Measurements from ENCODE around the gene SMARCC1.
"Not testable (repeated sequence)": the region's sequence is repeated elsewhere in the genome, so short reads cannot be mapped to it uniquely, and the experiment has no call there.

The SMARCC1 gene

DNA sequence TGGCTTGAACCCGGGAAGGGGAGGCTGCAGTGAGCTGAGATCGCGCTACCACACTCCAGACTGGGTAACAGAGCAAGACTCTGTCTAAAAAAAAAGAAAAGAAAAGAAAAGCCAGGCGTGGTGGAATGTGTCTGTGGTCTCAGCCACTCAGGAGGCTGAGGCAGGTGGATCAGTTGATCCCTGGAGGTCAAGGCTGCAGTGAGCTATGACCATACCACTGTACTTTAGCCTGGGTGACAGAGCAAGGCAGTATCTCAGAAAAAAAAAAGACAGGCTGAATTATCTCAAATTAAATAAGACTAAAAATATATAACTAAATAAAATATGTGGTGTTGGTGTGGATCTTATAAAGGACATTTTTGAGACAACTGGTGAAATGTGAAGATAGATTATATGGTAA lies 20.6 kb downstream of the SMARCC1 start:
- H3K36me3 ChIP-seq (ENCODE audit: insufficient read depth, low read length) = peaks cover 80% of the 10 kb centered on the region; the same call in 1 of the 2 replicates
- no peak for TF ChIP-seq CTCF (conservative IDR thresholded peaks at IDR 0.05; ENCODE audit: low read length)
- no peak for TF ChIP-seq EZH2phosphoT487 (IDR thresholded peaks at IDR 0.05; ENCODE audit: borderline replicate concordance)
- H4K20me1 ChIP-seq (ENCODE audit: insufficient read depth, low read length, poor library complexity, severe bottlenecking) = peaks cover 67% of the 10 kb centered on the region
- H3K4me3 ChIP-seq (ENCODE audit: low read length, poor library complexity, severe bottlenecking) = no peak overlapping the region
- H3K9ac ChIP-seq (ENCODE audit: low read depth, low read length, poor library complexity, severe bottlenecking) = no peak overlapping the region
- H3K27me3 ChIP-seq (ENCODE audit: insufficient read depth, low read length, poor library complexity, severe bottlenecking) = no peaks in the 10 kb centered on the region
- no peaks in the 10 kb centered on the region for H3K9me3 ChIP-seq (ENCODE audit: insufficient read depth, low read depth, low read length)
- no peak overlapping the region for H3K4me2 ChIP-seq (ENCODE audit: low read depth, low read length, poor library complexity, severe bottlenecking)
- no peak overlapping the region for H2AFZ ChIP-seq (ENCODE audit: low read length)
- no peaks in the 10 kb centered on the region for H3F3A ChIP-seq (ENCODE audit: low read depth)
- H3K4me1 ChIP-seq (ENCODE audit: insufficient read depth, low read length, poor library complexity, severe bottlenecking) = no peaks in the 10 kb centered on the region
- peaks cover 88% of the 10 kb centered on the region for H3K79me2 ChIP-seq (ENCODE audit: insufficient read depth, low read length)
- H3K9me2 ChIP-seq (replicated peaks; ENCODE audit: low read depth, low read length) = no peaks in the 10 kb centered on the region

GRCh38 chr3:47760207-47760606 lies 21.5 kb downstream of the SMARCC1 start:
- H3K9ac ChIP-seq (ENCODE audit: low read depth, low read length, poor library complexity, severe bottlenecking); H3K9me2 ChIP-seq (replicated peaks; ENCODE audit: low read depth, low read length); H3K4me2 ChIP-seq (ENCODE audit: low read depth, low read length, poor library complexity, severe bottlenecking); H2AFZ ChIP-seq (ENCODE audit: low read length); H3K4me3 ChIP-seq (ENCODE audit: low read length, poor library complexity, severe bottlenecking); H3K9me3 ChIP-seq (ENCODE audit: insufficient read depth, low read depth, low read length); H3K4me1 ChIP-seq (ENCODE audit: insufficient read depth, low read length, poor library complexity, severe bottlenecking); H3K27me3 ChIP-seq (ENCODE audit: insufficient read depth, low read length, poor library complexity, severe bottlenecking); H3F3A ChIP-seq (ENCODE audit: low read depth): not testable (repeated sequence)
- peaks cover 87% of the 10 kb centered on the region for H3K79me2 ChIP-seq (ENCODE audit: insufficient read depth, low read length)
- H4K20me1 ChIP-seq (ENCODE audit: insufficient read depth, low read length, poor library complexity, severe bottlenecking) = peaks cover 63% of the 10 kb centered on the region
- peaks cover 75% of the 10 kb centered on the region; the same call in 1 of the 2 replicates for H3K36me3 ChIP-seq (ENCODE audit: insufficient read depth, low read length)

- Histone ChIP-seq H3K9ac (ENCODE audit: low read depth, low read length, poor library complexity, severe bottlenecking) (no peak overlapping the region), H3K4me2 (ENCODE audit: low read depth, low read length, poor library complexity, severe bottlenecking) (no peak overlapping the region), H2AFZ (ENCODE audit: low read length) (no peak overlapping the region), H3K4me1 (ENCODE audit: insufficient read depth, low read length, poor library complexity, severe bottlenecking) (no peaks in the 10 kb centered on the region), H3K36me3 (ENCODE audit: insufficient read depth, low read length) (peaks cover 70% of the 10 kb centered on the region; the same call in 1 of the 2 replicates), H3K27me3 (ENCODE audit: insufficient read depth, low read length, poor library complexity, severe bottlenecking) (no peaks in the 10 kb centered on the region), H3F3A (ENCODE audit: low read depth) (no peaks in the 10 kb centered on the region), H3K4me3 (ENCODE audit: low read length, poor library complexity, severe bottlenecking) (no peak overlapping the region), H3K9me2 (replicated peaks; ENCODE audit: low read depth, low read length) (no peaks in the 10 kb centered on the region), H3K9me3 (ENCODE audit: insufficient read depth, low read depth, low read length) (no peaks in the 10 kb centered on the region), H3K79me2 (ENCODE audit: insufficient read depth, low read length) (peaks cover 87% of the 10 kb centered on the region), H4K20me1 (ENCODE audit: insufficient read depth, low read length, poor library complexity, severe bottlenecking) (peaks cover 61% of the 10 kb centered on the region)
- no peak for TF ChIP-seq CTCF (conservative IDR thresholded peaks at IDR 0.05; ENCODE audit: low read length)
- no peak for TF ChIP-seq EZH2phosphoT487 (IDR thresholded peaks at IDR 0.05; ENCODE audit: borderline replicate concordance)
Measured at GRCh38 chr3:47758261-47759025, 23.2 kb downstream of the SMARCC1 start.

GRCh38 chr3:47752716-47753115 lies 29.0 kb downstream of the SMARCC1 start:
- H3K9ac ChIP-seq (ENCODE audit: low read depth, low read length, poor library complexity, severe bottlenecking) = no peak overlapping the region
- H3K4me2 ChIP-seq (ENCODE audit: low read depth, low read length, poor library complexity, severe bottlenecking) = no peak overlapping the region
- peaks cover 93% of the 10 kb centered on the region for H3K79me2 ChIP-seq (ENCODE audit: insufficient read depth, low read length)
- no peak overlapping the region for H2AFZ ChIP-seq (ENCODE audit: low read length)
- no peaks in the 10 kb centered on the region for H3K4me1 ChIP-seq (ENCODE audit: insufficient read depth, low read length, poor library complexity, severe bottlenecking)
- H3K9me3 ChIP-seq (ENCODE audit: insufficient read depth, low read depth, low read length) = no peaks in the 10 kb centered on the region
- H3K9me2 ChIP-seq (replicated peaks; ENCODE audit: low read depth, low read length) = no peaks in the 10 kb centered on the region
- H3K4me3 ChIP-seq (ENCODE audit: low read length, poor library complexity, severe bottlenecking) = no peak overlapping the region
- H3F3A ChIP-seq (ENCODE audit: low read depth) = no peaks in the 10 kb centered on the region
- TF ChIP-seq CTCF (conservative IDR thresholded peaks at IDR 0.05; ENCODE audit: low read length) (no peak), EZH2phosphoT487 (IDR thresholded peaks at IDR 0.05; ENCODE audit: borderline replicate concordance) (no peak)
- no peaks in the 10 kb centered on the region for H3K27me3 ChIP-seq (ENCODE audit: insufficient read depth, low read length, poor library complexity, severe bottlenecking)
- H3K36me3 ChIP-seq (ENCODE audit: insufficient read depth, low read length) = peaks cover 49% of the 10 kb centered on the region; the same call in 1 of the 2 replicates
- peaks cover 58% of the 10 kb centered on the region for H4K20me1 ChIP-seq (ENCODE audit: insufficient read depth, low read length, poor library complexity, severe bottlenecking)

DNA sequence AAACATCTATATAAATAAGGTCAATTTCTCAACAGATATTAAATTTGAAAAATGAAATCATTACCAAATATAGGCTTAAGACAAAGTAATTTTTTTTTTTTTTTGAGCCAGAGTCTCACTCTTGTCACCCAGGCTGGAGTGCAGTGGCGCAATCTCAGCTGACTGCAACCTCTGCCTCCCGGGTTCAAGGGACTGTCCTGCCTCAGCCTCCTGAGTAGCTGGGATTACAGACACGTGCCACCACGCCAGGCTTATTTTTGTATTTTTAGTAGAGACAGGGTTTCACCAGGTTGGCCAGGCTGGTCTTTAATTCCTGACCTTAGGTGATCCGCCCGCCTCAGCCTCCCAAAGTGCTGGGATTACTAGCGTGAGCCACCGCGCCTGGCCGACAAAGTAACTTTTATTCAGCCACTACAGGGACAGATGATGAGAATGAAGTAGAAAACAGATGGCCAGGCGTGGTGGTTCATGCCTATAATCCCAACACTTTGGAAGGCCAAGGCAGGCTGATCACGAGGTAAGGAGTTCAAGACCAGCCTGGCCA lies 30.8 kb downstream of the SMARCC1 start:
- H3K9me2 ChIP-seq (replicated peaks; ENCODE audit: low read depth, low read length); H3K4me1 ChIP-seq (ENCODE audit: insufficient read depth, low read length, poor library complexity, severe bottlenecking); H3K9me3 ChIP-seq (ENCODE audit: insufficient read depth, low read depth, low read length); H2AFZ ChIP-seq (ENCODE audit: low read length); H3F3A ChIP-seq (ENCODE audit: low read depth); H3K27me3 ChIP-seq (ENCODE audit: insufficient read depth, low read length, poor library complexity, severe bottlenecking); H3K4me3 ChIP-seq (ENCODE audit: low read length, poor library complexity, severe bottlenecking); H3K4me2 ChIP-seq (ENCODE audit: low read depth, low read length, poor library complexity, severe bottlenecking); H3K9ac ChIP-seq (ENCODE audit: low read depth, low read length, poor library complexity, severe bottlenecking): not testable (repeated sequence)
- peaks cover 64% of the 10 kb centered on the region for H4K20me1 ChIP-seq (ENCODE audit: insufficient read depth, low read length, poor library complexity, severe bottlenecking)
- H3K79me2 ChIP-seq (ENCODE audit: insufficient read depth, low read length) = peaks cover 93% of the 10 kb centered on the region
- peaks cover 43% of the 10 kb centered on the region; the same call in 1 of the 2 replicates for H3K36me3 ChIP-seq (ENCODE audit: insufficient read depth, low read length)

Data from Loucy (cell line).